Measurements from ENCODE around the gene AP2B1.

AP2B1 gene

GRCh38 chr17:35773679-35774425, 186.7 kb downstream of the AP2B1 start:
- no peak for DNase-seq (ENCODE audit: low read depth)

- no peak for DNase-seq (ENCODE audit: low read depth)
Observed at GRCh38 chr17:35774499-35774898, 187.4 kb downstream of the AP2B1 start.

GRCh38 chr17:35775039-35775438, 187.9 kb downstream of the AP2B1 start:
- DNase-seq (ENCODE audit: low read depth), result no peak

- no peak for DNase-seq (ENCODE audit: low read depth)
Observed at GRCh38 chr17:35775583-35775982, 188.5 kb downstream of the AP2B1 start.

Data from T-helper 22 cell (primary cell).